CD14-positive monocyte (primary cell): ENCODE measurements around the gene APOBEC3F. TPM values are rescaled to one million over a fixed set of nuclear protein-coding genes. Genes with fewer than 3 reads are reported as not detected.

Experiments
- DNase-seq, 3 donors: peaks; one replicate each; pipeline ENCODE4 v3.0.0-alpha.2; 2011 to 2022
- H2AFZ ChIP-seq: 2 replicates; pipeline ENCODE4 v1.6.0; 2012; ENCODE audit warnings: mild to moderate bottlenecking, low read depth, low read length, inconsistent platforms; ENCODE audit not compliant: insufficient read depth, poor library complexity, severe bottlenecking
- H3K27ac ChIP-seq, 2 donors: 1 replicate in 1 of 2; 2 replicates in 1 of 2; pipeline ENCODE4 v1.5.1; 2012 to 2013; ENCODE audit warnings: low read length in 2 of 2, control low read depth in 1 of 2, inconsistent platforms in 1 of 2, low read depth in 1 of 2, mild to moderate bottlenecking in 1 of 2
- H3K27me3 ChIP-seq, 2 donors: one replicate each; pipeline versions ENCODE4 v1.6.0 to v1.6.1; 2011 to 2013; ENCODE audit warnings: low read length in 2 of 2; ENCODE audit not compliant: control insufficient read depth in 2 of 2, insufficient read depth in 2 of 2
- H3K36me3 ChIP-seq, 2 donors: replicated peaks in 1 of 2; 1 replicate in 1 of 2; 2 replicates in 1 of 2; pipeline versions ENCODE4 v1.5.1 to v1.6.1; 2012 to 2013; ENCODE audit warnings: low read length in 2 of 2, control low read depth in 1 of 2, inconsistent platforms in 1 of 2, mild to moderate bottlenecking in 1 of 2; ENCODE audit not compliant: insufficient read depth in 2 of 2, control insufficient read depth in 1 of 2
- H3K4me1 ChIP-seq, 2 donors: 1 replicate in 1 of 2; 2 replicates in 1 of 2; pipeline versions ENCODE4 v1.5.1 to v1.6.1; 2012 to 2013; ENCODE audit warnings: low read length in 2 of 2, control low read depth in 1 of 2, inconsistent platforms in 1 of 2, mild to moderate bottlenecking in 1 of 2, moderate library complexity in 1 of 2; ENCODE audit not compliant: insufficient read depth in 2 of 2, control insufficient read depth in 1 of 2
- H3K4me2 ChIP-seq: replicated peaks from 2 replicates; pipeline ENCODE3; 2012; ENCODE audit warnings: low read length, moderate library complexity, mild to moderate bottlenecking; ENCODE audit not compliant: poor library complexity, severe bottlenecking; ENCODE audit errors: extremely low read depth
- H3K4me3 ChIP-seq, 3 experiments: fragments of 200-600 bp in 1 of 3; sonication (generic) in 1 of 3; replicated peaks in 1 of 3; 1 replicate in 2 of 3; 2 replicates in 1 of 3; pipeline ENCODE4 v1.5.1; 2011 to 2013; ENCODE audit warnings: low read length in 3 of 3, mild to moderate bottlenecking in 3 of 3, control low read depth in 2 of 3, low read depth in 2 of 3, inconsistent platforms in 1 of 3, moderate library complexity in 1 of 3
- H3K79me2 ChIP-seq: 2 replicates; pipeline ENCODE4 v1.6.0; 2012; ENCODE audit warnings: mild to moderate bottlenecking, control low read depth, inconsistent platforms, low read length, moderate library complexity; ENCODE audit not compliant: insufficient read depth
- H3K9ac ChIP-seq: 2 replicates; pipeline ENCODE4 v1.6.0; 2017; ENCODE audit warnings: low read length, mild to moderate bottlenecking; ENCODE audit not compliant: insufficient read depth, poor library complexity, severe bottlenecking
- H3K9me3 ChIP-seq, 2 donors: replicated peaks in 1 of 2; 1 replicate in 1 of 2; 2 replicates in 1 of 2; pipeline versions ENCODE4 v1.5.1 to v1.6.1; 2012 to 2013; ENCODE audit warnings: low read length in 2 of 2, control low read depth in 1 of 2; ENCODE audit not compliant: control insufficient read depth in 1 of 2, insufficient read depth in 1 of 2
- H4K20me1 ChIP-seq: 2 replicates; pipeline ENCODE4 v1.6.0; 2012; ENCODE audit warnings: mild to moderate bottlenecking, low read length, control low read depth, moderate library complexity; ENCODE audit not compliant: insufficient read depth
- H3K27ac Mint-ChIP-seq, 7 donors: one replicate each; pipeline ENCODE4 v1.8.0; 2020; ENCODE audit warnings: mild to moderate bottlenecking in 7 of 7, mixed read lengths in 7 of 7, moderate library complexity in 6 of 7, inconsistent platforms in 2 of 7
- H3K27me3 Mint-ChIP-seq, 3 donors: one replicate each; pipeline ENCODE4 v1.8.0; 2021 to 2022; ENCODE audit warnings: low read depth in 3 of 3, mild to moderate bottlenecking in 3 of 3, mixed read lengths in 3 of 3, moderate library complexity in 3 of 3, inconsistent platforms in 1 of 3
- H3K36me3 Mint-ChIP-seq, 2 donors: one replicate each; pipeline ENCODE4 v1.8.0; 2020; ENCODE audit warnings: mixed read lengths in 2 of 2, inconsistent platforms in 1 of 2, mild to moderate bottlenecking in 1 of 2
- H3K4me1 Mint-ChIP-seq: one replicate; pipeline ENCODE4 v1.8.0; 2020; ENCODE audit warnings: mild to moderate bottlenecking, mixed read lengths
- H3K4me3 Mint-ChIP-seq, 2 donors: one replicate each; pipeline ENCODE4 v1.8.0; 2020; ENCODE audit warnings: mild to moderate bottlenecking in 2 of 2, mixed read lengths in 2 of 2, moderate library complexity in 1 of 2
- H3K9me3 Mint-ChIP-seq, 7 donors: one replicate each; pipeline ENCODE4 v1.8.0; 2020 to 2022; ENCODE audit warnings: mixed read lengths in 7 of 7, mild to moderate bottlenecking in 6 of 7, moderate library complexity in 6 of 7, inconsistent platforms in 2 of 7
- CTCF ChIP-seq: fragments of 200-600 bp; IDR thresholded peaks from one replicate; pipeline ENCODE4 v1.8.0; 2022; ENCODE audit warnings: antibody characterized with exemption, mild to moderate bottlenecking
- WGBS: methylation state at CpG from one replicate; pipeline ENCODE4 v1.1.5; 2013; ENCODE audit warnings: missing lambda C conversion rate; ENCODE audit not compliant: insufficient coverage; 5-methylcytosine and 5-hydroxymethylcytosine counted together
- intact Hi-C, 2 donors: fragments of 100-400 bp; cut with micrococcal nuclease; formaldehyde crosslinking; loops; one replicate each; pipeline versions ENCODE4 v1.15.0 to v1.15.1; 2023
- polyA plus RNA-seq, 3 donors: library from polyadenylated mRNA; depleted of rRNA in 1 of 3; unstranded in 2 of 3; stranded (reverse) in 1 of 3; fragments of 300-500 nt in 2 of 3; fragments of >200 nt in 1 of 3; fragmentation: Illumina TruSeq in 2 of 3; gene quantifications; 1 replicate in 2 of 3; 2 replicates in 1 of 3; pipeline ENCODE4 v1.2.3, GENCODE V29; 2012 to 2021

The APOBEC3F gene
- polyA plus RNA-seq, 3 donors, result 4.1 to 8.0 (median 4.4) TPM

- Mint-ChIP-seq H3K27ac (peak overlapping the region in 1 of 7 donors; percentile 61), H3K9me3 (no peaks in the 10 kb centered on the region), H3K36me3 (peaks cover 10 to 17% of the 10 kb centered on the region in 2 donors), H3K4me1 (peaks cover 22% of the 10 kb centered on the region), H3K27me3 (peaks cover 2 to 12% (median 5%) of the 10 kb centered on the region in 3 donors), H3K4me3 (no peak overlapping the region)
- H3K36me3 ChIP-seq, result peaks cover 0 to 16% of the 10 kb centered on the region in 2 donors
- no peak overlapping the region for H3K9ac ChIP-seq
- TF ChIP-seq CTCF, result no peak
- H3K27me3 ChIP-seq, result no peaks in the 10 kb centered on the region
- no peak for DNase-seq
- intact Hi-C loops, result no loop called here
- H3K27ac ChIP-seq, result no peak overlapping the region
- H4K20me1 ChIP-seq, result no peaks in the 10 kb centered on the region
- H3K4me2 ChIP-seq, result no peak overlapping the region
- no peak overlapping the region for H3K4me3 ChIP-seq
- no peak overlapping the region for H2AFZ ChIP-seq
- peaks cover 9 to 17% of the 10 kb centered on the region in 2 donors for H3K4me1 ChIP-seq
- 91% methylated on average over 16 of the region's 18 CpGs for WGBS
- no peaks in the 10 kb centered on the region for H3K9me3 ChIP-seq
- no peaks in the 10 kb centered on the region for H3K79me2 ChIP-seq
These were observed 47.4 kb downstream of the APOBEC3F start for GRCh38 chr22:39087881-39088684.

- no peaks in the 10 kb centered on the region for H3K27me3 ChIP-seq
- H3K4me1 ChIP-seq, result peaks cover 9 to 17% of the 10 kb centered on the region in 2 donors
- Mint-ChIP-seq H3K27me3 (peaks cover 2 to 12% (median 5%) of the 10 kb centered on the region in 3 donors), H3K4me3 (no peak overlapping the region), H3K9me3 (no peaks in the 10 kb centered on the region), H3K27ac (peak overlapping the region in 1 of 7 donors; percentile 28), H3K36me3 (peaks cover 9 to 11% of the 10 kb centered on the region in 2 donors), H3K4me1 (peaks cover 22% of the 10 kb centered on the region)
- no peak overlapping the region for H3K9ac ChIP-seq
- H3K4me2 ChIP-seq, result no peak overlapping the region
- peaks cover 0 to 11% of the 10 kb centered on the region in 2 donors for H3K36me3 ChIP-seq
- H3K9me3 ChIP-seq, result no peaks in the 10 kb centered on the region
- no peak for TF ChIP-seq CTCF
- no peaks in the 10 kb centered on the region for H3K79me2 ChIP-seq
- no peaks in the 10 kb centered on the region for H4K20me1 ChIP-seq
- DNase-seq, result no peak
- no peak overlapping the region for H3K27ac ChIP-seq
- H2AFZ ChIP-seq, result no peak overlapping the region
- intact Hi-C loops, result no loop called here
- H3K4me3 ChIP-seq, result no peak overlapping the region
- WGBS, result 88% methylated on average over 5 of the region's 5 CpGs
These were observed 48.0 kb downstream of the APOBEC3F start for GRCh38 chr22:39088685-39089032.
